Vagina (tissue), 2 donors: Measurements from ENCODE around the gene HSPH1.

Experiments
- POLR2A ChIP-seq, 2 donors: fragments of 450-650 bp; IDR thresholded peaks; one replicate each; pipeline ENCODE4 v1.6.1; 2017; ENCODE audit warnings: antibody characterized with exemption in 2 of 2, mild to moderate bottlenecking in 2 of 2, moderate library complexity in 2 of 2
- POLR2AphosphoS5 ChIP-seq, 2 donors: sonication (generic); formaldehyde crosslinking; IDR thresholded peaks; one replicate each; pipeline ENCODE4 v1.9.0; 2017; ENCODE audit warnings: antibody characterized with exemption in 2 of 2, mild to moderate bottlenecking in 2 of 2, low read depth in 1 of 2; ENCODE audit not compliant: insufficient read depth in 1 of 2
- TF ChIP-seq, protein P1 (sequence below), 3 experiments: fragments of 450-650 bp in 2 of 3; fragments of 200-600 bp in 1 of 3; sonication (generic) in 1 of 3; IDR thresholded peaks; one replicate each; pipeline ENCODE4 v1.5.1; 2017 to 2019; ENCODE audit warnings: antibody characterized with exemption in 3 of 3, mild to moderate bottlenecking in 2 of 3, moderate library complexity in 2 of 3

DNA sequence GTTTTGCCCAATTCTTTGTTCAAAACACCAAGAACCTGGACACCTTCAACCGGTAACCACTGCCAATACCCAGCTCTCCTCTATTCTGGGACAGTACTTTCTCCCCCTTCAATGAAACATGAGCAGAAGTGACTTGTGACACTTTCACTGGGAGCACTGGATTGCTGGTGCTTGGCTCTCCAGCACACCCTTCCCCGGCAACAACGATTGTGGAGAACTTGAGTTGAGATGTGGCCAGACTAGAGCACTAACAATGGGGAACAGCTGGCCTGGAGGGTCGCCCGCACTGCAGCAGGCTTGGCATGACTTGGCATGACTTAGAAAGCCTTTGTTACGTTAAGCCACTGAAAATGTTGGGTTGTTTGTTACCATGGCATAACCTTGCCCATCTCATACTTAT is 30.6 kb upstream of the HSPH1 start:
- TF ChIP-seq, protein P1, sequence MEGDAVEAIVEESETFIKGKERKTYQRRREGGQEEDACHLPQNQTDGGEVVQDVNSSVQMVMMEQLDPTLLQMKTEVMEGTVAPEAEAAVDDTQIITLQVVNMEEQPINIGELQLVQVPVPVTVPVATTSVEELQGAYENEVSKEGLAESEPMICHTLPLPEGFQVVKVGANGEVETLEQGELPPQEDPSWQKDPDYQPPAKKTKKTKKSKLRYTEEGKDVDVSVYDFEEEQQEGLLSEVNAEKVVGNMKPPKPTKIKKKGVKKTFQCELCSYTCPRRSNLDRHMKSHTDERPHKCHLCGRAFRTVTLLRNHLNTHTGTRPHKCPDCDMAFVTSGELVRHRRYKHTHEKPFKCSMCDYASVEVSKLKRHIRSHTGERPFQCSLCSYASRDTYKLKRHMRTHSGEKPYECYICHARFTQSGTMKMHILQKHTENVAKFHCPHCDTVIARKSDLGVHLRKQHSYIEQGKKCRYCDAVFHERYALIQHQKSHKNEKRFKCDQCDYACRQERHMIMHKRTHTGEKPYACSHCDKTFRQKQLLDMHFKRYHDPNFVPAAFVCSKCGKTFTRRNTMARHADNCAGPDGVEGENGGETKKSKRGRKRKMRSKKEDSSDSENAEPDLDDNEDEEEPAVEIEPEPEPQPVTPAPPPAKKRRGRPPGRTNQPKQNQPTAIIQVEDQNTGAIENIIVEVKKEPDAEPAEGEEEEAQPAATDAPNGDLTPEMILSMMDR (IDR thresholded peaks at IDR 0.05), result no peak
- TF ChIP-seq POLR2A (IDR thresholded peaks at IDR 0.05) (no peak), POLR2AphosphoS5 (IDR thresholded peaks at IDR 0.05; ENCODE audit: insufficient read depth in 1 of 2, low read depth in 1 of 2) (no peak)
